ENCODE measurements around the gene CYREN.
"Not testable (repeated sequence)": the region's sequence is repeated elsewhere in the genome, so short reads cannot be mapped to it uniquely, and the experiment has no call there.

CYREN gene

GRCh38 chr7:135158141-135158655, 12.3 kb downstream of the CYREN start:
- no peak for DNase-seq

- DNase-seq = no peak
Observed at GRCh38 chr7:135156290-135156689, 14.2 kb downstream of the CYREN start.

GRCh38 chr7:135154734-135155133, 15.8 kb downstream of the CYREN start:
- DNase-seq = no peak

GRCh38 chr7:135152442-135152841, 18.1 kb downstream of the CYREN start:
- no peak for DNase-seq

- DNase-seq = no peak
Observed at GRCh38 chr7:135151533-135151932, 19.0 kb downstream of the CYREN start.

GRCh38 chr7:135151132-135151531, 19.4 kb downstream of the CYREN start:
- DNase-seq = no peak

GRCh38 chr7:135150072-135150782, 20.3 kb downstream of the CYREN start:
- no peak for DNase-seq

GRCh38 chr7:135147899-135148721, 22.4 kb downstream of the CYREN start, which contains the start of gene TMEM140:
TSS of gene TMEM140 (plus strand) at chr7:135148072. CDS start at chr7:135164442, 16,370 bp downstream.
- DNase-seq = peak in 2 of 4 experiments; percentile 48 to 57

- DNase-seq = no peak
Observed at GRCh38 chr7:135147341-135147898, 23.1 kb downstream of the CYREN start.

- no peak for DNase-seq
Observed at GRCh38 chr7:135143885-135144668, 26.4 kb downstream of the CYREN start.

GRCh38 chr7:135129579-135129978, 40.9 kb downstream of the CYREN start:
- no peak for DNase-seq

- DNase-seq = no peak
Observed at GRCh38 chr7:135128931-135129330, 41.6 kb downstream of the CYREN start.

GRCh38 chr7:135124631-135125030, 45.9 kb downstream of the CYREN start:
- DNase-seq = not testable (repeated sequence)

GRCh38 chr7:135121868-135122267, 48.6 kb downstream of the CYREN start:
- no peak for DNase-seq

GRCh38 chr7:135117096-135117495, 53.4 kb downstream of the CYREN start:
- DNase-seq = no peak
